Astrocyte (in vitro differentiated cells and primary cell): Measurements from ENCODE around the gene UBE2D1.

Experiments
- CTCF ChIP-seq: IDR thresholded peaks from 2 replicates; pipeline ENCODE4 v1.5.1; 2011; ENCODE audit warnings: low read depth, mild to moderate bottlenecking, inconsistent platforms, low read length, moderate library complexity; ENCODE audit not compliant: insufficient read depth
- EZH2 ChIP-seq: IDR thresholded peaks from 2 replicates; pipeline ENCODE4 v1.6.1; 2012; ENCODE audit warnings: mild to moderate bottlenecking, low read length, inconsistent platforms; ENCODE audit not compliant: insufficient read depth

DNA sequence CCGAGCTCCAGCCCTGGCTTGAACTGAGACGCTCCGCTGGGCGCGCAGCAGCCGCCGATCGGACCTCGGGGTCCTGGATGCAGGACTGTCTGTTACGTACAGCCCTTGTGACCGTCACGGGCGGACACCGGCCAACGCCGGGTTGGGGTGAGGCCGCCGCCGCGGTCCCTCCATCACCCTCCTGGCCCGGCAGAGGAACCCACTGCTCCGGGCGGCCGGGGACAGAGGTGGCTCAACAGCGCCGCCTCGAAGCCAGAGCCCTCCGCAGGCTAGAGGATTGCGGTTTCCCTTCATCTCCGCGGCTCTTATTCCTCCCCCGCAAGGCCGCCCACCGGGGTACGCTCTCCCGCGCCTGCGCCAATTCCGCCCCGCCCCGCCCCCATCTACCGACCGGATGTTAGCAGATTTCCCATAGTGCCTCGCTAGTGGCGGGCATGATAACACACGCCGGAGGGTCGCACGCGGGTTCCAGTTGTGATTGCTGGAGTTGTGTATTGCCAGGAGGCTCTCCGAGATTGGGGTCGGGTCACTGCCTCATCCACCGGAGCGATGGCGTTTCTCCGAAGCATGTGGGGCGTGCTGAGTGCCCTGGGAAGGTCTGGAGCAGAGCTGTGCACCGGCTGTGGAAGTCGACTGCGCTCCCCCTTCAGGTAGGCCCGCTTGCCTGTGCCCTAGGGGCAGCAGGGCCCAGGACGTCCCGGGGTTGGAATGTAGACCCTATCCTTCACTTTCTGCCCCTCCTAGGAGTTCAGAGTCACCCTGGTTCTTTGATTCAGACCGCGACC is 50.4 kb downstream of the UBE2D1 start, which contains the start of gene TFAM:
- peak; percentile 31 for TF ChIP-seq CTCF
- no peak for TF ChIP-seq EZH2
